ENCODE measurements around the gene AVL9. TPM values are rescaled to one million over a fixed set of nuclear protein-coding genes. Genes with fewer than 3 reads are reported as not detected.

The AVL9 gene
- polyA plus RNA-seq, 2 of the 4 experiments (the other 2 are of a cell fraction), result 24.0 to 36.1 TPM

- no peak overlapping the region for H3K4me3 ChIP-seq
- H3K4me2 ChIP-seq, result no peak overlapping the region
- 75% methylated on average over 4 of the region's 4 CpGs for WGBS (ENCODE audit: missing lambda C conversion rate)
- ChIA-PET POLR2A (no interaction called here), CTCF (interaction anchor here (1.6 kb wide), 1 partner anchor 20 kb away, joined by 4 read pairs; no protein-coding TSS in a partner anchor)
- peaks cover 8% of the 10 kb centered on the region; the same call in 2 of the 3 replicates for H3K9me3 ChIP-seq
- ATAC-seq (peak; percentile 30 to 51; a peak in 3 of 6 replicates), DNase-seq (ENCODE audit: low read depth in 1 of 2, low spot score in 1 of 2) (no peak), FAIRE-seq (no peak)
- H3K4me1 ChIP-seq, result peaks cover 25% of the 10 kb centered on the region; the same call in 2 of the 3 replicates
- H3K27ac ChIP-seq, result peak overlapping the region; percentile 36 to 80; a peak in 5 of 6 replicates
- TF ChIP-seq HEYL (CRISPR knock-in tag; IDR thresholded peaks at IDR 0.05) (no peak), MAFK (IDR thresholded peaks at IDR 0.05; ENCODE audit: partially characterized antibody) (no peak), CBX2 (IDR thresholded peaks at IDR 0.05; ENCODE audit: borderline replicate concordance, low read depth) (no peak), RCOR1 (IDR thresholded peaks at IDR 0.05; ENCODE audit: low read depth, low read length) (no peak), MAZ (IDR thresholded peaks at IDR 0.05; ENCODE audit: borderline replicate concordance, low read depth, low read length) (no peak), RAD21 (conservative IDR thresholded peaks at IDR 0.05 in 1 of 2, IDR thresholded peaks at IDR 0.05 in 1 of 2) (no peak), MYC (IDR thresholded peaks at IDR 0.05; ENCODE audit: borderline replicate concordance, low read length) (no peak), ELK1 (IDR thresholded peaks at IDR 0.05; ENCODE audit: low read depth, low read length) (no peak), SREBF2 (IDR thresholded peaks at IDR 0.05) (no peak), ZC3H11A (IDR thresholded peaks at IDR 0.05) (no peak)
Measured at GRCh38 chr7:32609463-32609862, 114.2 kb downstream of the AVL9 start.

- peaks cover 30% of the 10 kb centered on the region for H3K4me1 ChIP-seq
- H3K4me3 ChIP-seq, result no peak overlapping the region
- FAIRE-seq (no peak), DNase-seq (ENCODE audit: low read depth in 1 of 2, low spot score in 1 of 2) (no peak), ATAC-seq (no peak)
- no peak overlapping the region for H3K4me2 ChIP-seq
- ChIA-PET POLR2A (no interaction called here), CTCF (interaction anchor here (1.0 to 1.1 kb wide), 2 partner anchors 12 to 23 kb away, joined by 3 read pairs; no protein-coding TSS in a partner anchor)
- 71% methylated on average over 5 of the region's 5 CpGs for WGBS (ENCODE audit: missing lambda C conversion rate)
- H3K9me3 ChIP-seq, result no peaks in the 10 kb centered on the region
- H3K27ac ChIP-seq, result peak overlapping the region; percentile 2 to 65; a peak in 4 of 6 replicates
- TF ChIP-seq SREBF2 (IDR thresholded peaks at IDR 0.05) (no peak), GATA3 (IDR thresholded peaks at IDR 0.05; ENCODE audit: borderline replicate concordance) (no peak), ZNF302 (CRISPR knock-in tag; IDR thresholded peaks at IDR 0.05) (no peak), EHMT2 (IDR thresholded peaks at IDR 0.05; ENCODE audit: low read depth) (no peak), PBX3 (IDR thresholded peaks at IDR 0.05) (no peak), CTCF (IDR thresholded peaks at IDR 0.05) (no peak), CHD4 (IDR thresholded peaks at IDR 0.05; ENCODE audit: borderline replicate concordance) (no peak), MAZ (IDR thresholded peaks at IDR 0.05; ENCODE audit: borderline replicate concordance, low read depth, low read length) (no peak), HES2 (IDR thresholded peaks at IDR 0.05) (no peak), HOXA7 (CRISPR knock-in tag; IDR thresholded peaks at IDR 0.05) (no peak), ZFP36 (IDR thresholded peaks at IDR 0.05; ENCODE audit: borderline replicate concordance, partially characterized antibody) (no peak), ZC3H11A (IDR thresholded peaks at IDR 0.05) (no peak), BCL3 (IDR thresholded peaks at IDR 0.05) (no peak), HOXB13 (CRISPR knock-in tag; IDR thresholded peaks at IDR 0.05; ENCODE audit: low read depth) (no peak), ESRRA (IDR thresholded peaks at IDR 0.05; ENCODE audit: borderline replicate concordance, low read length) (no peak), POLR2A (IDR thresholded peaks at IDR 0.05; ENCODE audit: low read length) (no peak), RNF2 (IDR thresholded peaks at IDR 0.05; ENCODE audit: borderline replicate concordance, low read depth) (no peak), FOXS1 (CRISPR knock-in tag; IDR thresholded peaks at IDR 0.05) (no peak)
Measured at GRCh38 chr7:32611201-32612099, 116.2 kb downstream of the AVL9 start.

Data from A549 (cell line).